HG03103 (cell line): ENCODE data around the gene NELFB.

Source experiments
- ATAC-seq: cut with Tn5 transposase; IDR thresholded peaks from one replicate; pipeline ENCODE4 v1.9.1; 2021; ENCODE audit warnings: low read depth; ENCODE audit not compliant: unreplicated experiment

The NELFB gene

DNA sequence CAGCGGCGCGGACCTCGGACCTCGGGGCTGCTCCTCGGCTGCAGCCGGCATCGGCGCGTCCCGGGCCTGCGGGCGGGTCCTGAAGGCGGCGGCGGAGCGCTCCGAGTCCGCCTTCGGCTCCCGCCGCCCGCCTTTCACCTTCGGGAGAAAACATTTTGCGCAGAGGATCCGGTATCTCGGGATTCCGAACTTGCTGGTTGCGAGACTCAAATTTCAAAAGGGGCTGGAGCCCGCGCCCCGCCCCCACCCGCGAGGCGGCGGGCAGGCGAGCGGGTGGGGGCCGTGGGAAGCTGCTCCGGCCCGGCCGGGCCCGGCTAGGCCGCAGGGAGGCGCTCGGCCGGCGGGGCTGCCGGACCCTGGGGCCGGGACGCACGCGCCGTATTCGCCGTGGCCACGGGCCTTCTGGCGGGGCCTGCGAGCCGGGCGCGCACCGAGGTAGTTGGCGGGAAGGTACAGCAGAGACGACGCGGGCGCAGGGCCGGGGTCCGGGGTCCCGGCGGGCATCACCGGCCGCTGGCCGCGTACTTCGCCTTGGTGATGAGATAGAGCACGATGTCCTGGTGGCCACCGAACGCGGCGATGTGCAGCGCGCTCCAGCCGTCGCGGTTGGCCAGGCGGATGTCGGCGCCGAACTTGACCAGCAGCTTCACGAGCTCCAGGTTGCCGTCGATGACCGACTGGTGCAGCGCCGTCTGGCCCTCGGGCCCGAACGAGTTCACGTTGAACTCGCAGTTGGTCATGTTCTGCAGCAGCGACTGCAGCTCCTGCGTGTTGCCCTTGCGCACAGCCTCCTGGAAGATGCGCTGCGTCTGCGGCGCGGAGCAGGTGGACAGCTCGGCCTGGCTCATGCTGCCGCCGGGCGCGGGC is 46.2 kb downstream of the NELFB start:
- ATAC-seq, result no peak

DNA sequence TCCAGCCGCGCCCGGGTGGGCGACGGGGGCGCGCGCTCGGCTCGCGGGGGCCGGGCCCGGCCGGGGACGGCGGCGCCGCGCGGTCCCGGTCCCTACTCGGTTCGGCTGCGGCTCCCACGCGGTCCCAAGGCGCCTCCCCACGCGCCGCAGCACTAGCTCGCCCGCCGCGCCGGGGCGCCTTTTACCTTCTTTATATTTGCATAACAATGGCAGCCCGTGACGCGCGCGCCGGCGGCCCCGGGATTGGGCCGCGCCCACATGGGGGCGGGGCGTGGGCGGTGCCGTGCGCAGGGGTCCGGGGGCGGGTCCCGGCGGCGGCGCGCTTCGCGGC is 47.0 kb downstream of the NELFB start, which contains the start of gene NRARP:
NRARP (minus strand) TSS at position 154 of the 331 bp plus-strand sequence. CDS start 343 bp downstream, outside the sequence.
- ATAC-seq, result peak; percentile 62

DNA sequence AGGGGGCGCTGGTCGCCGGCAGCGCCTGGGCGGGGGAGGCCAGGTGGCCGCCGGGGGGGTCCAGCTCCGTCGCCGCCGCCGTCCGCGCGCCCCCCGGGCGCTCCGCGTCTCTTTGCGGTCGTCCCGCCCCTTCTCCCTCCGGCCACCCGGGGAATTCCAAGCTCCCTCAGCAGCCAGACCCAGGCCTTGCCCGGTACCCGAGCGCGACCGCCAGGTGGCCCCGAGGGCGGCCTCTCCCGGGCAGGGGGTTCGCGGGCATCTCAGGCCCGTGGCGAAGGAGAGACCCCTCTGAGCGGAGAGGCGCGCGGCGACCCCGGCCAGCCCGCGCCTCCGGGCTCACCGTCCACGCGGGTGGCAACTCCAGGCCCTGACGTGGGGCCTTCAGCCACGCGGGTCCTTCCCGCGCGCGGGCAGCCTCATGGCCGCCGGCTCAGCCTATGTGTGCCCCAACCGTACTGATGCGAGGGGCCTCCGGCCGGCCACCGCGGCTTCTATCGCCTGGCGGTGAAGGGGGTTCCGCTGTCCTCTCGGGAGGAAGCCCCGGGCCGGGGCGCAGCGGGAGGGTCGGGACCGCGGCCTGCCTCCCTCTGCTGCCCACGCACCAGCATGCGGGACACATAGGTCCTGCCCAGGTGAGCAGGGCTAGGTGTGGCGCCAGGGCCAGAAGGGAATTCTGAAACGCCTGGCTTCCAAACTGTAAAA is 47.5 kb downstream of the NELFB start:
- ATAC-seq, result peak; percentile 32

DNA sequence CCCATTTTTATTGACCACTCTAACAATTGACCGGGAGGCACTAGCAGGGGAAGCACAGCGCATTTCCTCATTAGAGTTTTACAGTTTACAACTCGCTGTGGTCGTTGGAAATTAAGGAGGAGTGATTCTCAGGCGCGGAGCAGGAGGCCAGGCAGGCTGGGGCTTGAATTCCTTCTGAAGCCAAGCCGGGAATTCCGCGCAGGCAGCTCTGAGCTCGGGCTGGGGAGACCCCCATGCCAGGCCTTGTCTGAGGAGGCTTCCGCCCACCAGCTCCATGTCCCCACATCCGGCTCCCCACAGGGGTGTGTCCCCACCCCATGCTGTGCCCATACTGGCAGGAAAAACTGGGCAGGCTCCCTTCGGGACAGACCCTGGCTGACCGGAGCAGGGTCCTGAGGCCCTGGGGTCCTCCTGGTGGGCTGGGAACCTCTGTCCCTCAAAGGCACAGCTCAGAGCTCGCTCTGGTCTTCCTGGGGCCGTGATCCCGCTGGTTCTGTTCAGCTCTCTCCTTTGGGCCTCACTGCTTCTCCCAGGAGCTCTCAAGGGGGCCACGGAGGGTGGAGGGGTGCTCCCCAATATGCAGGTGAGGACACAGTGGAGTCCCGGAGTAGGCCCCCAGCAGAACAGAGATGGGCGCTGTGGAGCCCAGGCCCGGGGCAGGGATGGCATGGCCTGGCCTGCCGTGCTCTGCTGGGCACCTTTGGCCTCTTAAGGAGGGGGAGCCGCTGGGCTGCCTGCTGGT is 48.2 kb downstream of the NELFB start:
- no peak for ATAC-seq

DNA sequence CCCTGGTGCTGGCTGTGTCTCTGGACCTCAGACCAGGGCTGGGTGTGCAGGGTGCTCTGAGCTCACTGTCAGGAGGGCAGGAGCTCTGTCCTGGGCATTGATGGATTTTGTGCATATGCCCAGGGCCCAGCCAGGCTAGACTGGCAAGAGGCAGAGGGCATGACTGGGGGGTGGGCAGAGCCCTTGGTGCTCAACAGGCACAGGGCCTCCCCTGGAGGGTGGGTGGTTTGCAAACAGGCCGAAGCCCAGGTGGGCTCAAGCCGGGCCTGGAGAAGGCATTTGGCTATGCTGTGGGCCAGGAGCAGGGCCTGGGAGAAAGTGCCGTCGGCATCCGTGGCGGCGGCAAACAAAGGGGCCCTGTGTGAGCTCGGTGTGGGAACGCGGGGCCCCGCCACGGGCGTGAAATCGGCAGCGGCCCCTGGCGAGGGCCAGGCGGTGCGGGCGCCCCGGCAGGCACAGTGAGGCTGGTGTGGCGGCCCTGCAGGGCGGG is 48.8 kb downstream of the NELFB start:
- no peak for ATAC-seq

DNA sequence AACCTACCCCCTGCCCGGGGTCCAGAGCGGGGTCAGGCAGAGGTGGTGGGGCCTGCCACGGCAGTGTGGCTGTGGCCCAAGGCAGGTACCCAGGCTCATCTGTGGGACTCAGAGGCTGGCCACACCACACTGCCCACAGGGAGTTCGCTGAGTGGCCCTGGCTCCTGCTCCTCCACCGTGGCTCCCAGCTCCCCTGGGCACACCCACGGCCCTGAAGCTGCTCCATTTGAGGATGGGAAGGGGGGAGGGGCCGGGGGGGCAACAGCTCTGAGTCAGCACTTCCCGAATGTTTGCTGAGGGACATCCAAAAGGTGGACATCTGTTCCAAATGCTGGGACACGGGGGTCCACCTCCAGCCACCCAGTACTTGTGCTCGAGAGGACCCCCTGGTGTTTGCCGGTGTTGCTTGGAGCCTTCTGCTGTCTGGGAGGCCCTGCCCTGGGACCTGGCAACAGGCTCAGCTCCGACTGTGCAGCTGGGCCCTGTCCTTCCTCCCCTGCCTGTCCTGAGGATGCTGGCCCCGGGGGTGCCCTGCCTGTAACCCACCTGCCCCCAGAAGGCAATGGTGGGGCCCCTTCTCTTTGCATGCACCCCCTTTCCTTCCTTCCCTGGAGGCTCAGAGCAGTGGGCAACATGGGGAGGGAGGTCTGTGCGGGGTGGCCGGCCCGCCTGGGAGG is 49.4 kb downstream of the NELFB start:
- no peak for ATAC-seq

DNA sequence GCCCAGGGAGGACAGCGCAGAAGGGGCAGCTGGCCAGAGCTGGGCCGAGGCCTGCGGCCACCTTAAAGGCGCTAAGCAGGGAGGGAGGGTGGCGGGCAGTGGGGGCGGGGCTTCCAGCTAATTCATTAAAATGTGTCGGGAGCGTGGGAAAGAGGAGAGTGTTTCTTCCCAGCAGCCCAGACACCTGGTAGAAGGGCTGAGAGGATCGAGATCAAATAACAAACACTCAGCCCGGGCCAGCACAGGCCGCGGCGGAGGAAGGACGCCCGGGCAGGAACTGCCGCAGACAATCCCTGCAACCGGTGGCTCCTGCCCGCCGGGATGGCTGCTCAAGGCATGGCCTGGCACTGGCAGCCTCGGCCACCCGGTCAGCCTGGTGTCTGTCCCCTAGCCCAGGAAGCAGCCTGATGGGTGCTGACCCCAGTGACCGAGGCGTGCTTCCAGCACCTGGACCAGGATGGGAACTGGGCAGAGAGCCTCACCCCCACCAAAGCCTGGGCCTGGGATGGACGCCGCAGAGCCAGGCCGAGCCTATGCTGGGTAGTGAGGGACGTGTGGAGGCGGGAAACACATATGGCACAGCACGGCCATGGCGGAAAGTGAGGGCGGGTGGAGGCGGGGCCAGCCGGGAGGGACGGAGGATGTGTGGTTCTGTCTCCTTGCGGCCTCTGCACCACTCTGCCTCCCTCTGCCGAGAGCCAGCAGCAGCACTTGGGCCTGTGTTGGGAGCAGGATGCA is 50.1 kb downstream of the NELFB start:
- ATAC-seq, result no peak

DNA sequence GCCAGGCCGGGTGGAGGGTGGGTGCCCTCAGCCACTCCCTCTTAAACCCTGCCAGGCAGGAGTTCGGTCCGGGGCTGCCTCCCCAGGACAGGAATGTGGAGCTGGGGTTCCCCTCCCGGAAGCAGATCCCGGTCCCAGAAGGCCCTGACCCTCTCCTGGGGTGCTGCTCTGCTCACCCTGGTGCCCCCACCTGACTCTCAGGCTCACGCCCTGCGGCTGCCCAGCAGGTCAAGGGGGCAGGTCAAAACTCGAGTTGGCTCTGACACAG is 50.6 kb downstream of the NELFB start:
- ATAC-seq, result no peak

DNA sequence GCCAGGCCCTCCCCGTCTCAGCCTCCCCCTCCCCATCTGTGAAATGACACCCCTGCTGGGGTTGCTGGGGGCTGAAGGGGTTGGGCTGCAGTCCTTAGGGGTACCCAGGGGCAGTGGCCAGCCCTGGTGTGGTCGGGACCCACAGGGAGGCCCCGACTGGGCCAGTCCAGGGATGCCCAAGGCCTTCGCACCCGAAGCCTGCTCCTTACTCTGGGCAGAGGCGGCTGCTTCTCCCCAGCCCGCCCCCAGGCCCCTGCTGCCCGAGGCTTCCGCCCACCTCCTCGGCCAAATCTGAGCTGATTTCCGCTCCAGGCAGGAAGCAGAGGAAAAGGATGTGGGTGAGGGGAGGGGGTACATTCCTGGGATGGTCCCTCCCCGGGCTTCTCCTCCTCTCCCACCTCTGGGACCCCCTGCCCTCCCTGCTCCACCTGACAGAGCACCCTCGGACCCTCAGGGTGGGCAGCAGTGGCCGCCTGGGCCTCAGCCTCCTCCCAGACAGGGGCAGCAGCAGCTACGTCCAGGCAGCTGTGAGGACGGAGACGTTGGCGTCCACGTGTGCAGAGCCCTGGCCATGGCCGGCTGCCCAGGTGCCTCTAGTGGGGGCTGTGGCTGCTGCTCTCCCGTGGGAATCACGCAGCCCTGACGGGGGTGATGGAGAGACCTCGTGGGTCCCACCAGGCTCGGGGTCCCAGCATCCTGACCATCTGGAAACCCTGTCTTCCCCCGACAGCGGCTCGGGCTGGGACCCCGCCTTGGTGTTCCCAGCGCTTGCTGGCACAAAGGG is 51.1 kb downstream of the NELFB start:
- no peak for ATAC-seq

DNA sequence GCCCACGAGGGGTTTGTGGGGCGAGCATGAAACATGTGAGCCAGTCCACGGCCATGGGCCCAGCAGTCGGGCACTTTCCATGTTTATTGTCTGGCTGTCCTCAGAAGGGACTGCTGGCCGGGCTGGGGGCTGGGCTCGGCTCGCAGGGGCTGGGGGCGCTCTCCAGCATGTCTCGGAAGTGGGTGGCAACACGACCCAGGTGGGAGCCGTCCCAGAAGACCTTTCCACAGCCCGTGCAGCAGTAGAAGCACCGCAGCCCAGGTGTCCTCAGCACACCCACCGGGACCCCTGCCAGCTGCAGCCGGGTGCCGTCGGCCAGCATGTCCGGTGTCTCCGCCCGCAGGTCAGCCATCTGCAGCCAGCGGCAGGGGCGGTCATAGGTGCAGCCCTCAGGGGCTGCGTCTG is 51.7 kb downstream of the NELFB start:
- no peak for ATAC-seq

DNA sequence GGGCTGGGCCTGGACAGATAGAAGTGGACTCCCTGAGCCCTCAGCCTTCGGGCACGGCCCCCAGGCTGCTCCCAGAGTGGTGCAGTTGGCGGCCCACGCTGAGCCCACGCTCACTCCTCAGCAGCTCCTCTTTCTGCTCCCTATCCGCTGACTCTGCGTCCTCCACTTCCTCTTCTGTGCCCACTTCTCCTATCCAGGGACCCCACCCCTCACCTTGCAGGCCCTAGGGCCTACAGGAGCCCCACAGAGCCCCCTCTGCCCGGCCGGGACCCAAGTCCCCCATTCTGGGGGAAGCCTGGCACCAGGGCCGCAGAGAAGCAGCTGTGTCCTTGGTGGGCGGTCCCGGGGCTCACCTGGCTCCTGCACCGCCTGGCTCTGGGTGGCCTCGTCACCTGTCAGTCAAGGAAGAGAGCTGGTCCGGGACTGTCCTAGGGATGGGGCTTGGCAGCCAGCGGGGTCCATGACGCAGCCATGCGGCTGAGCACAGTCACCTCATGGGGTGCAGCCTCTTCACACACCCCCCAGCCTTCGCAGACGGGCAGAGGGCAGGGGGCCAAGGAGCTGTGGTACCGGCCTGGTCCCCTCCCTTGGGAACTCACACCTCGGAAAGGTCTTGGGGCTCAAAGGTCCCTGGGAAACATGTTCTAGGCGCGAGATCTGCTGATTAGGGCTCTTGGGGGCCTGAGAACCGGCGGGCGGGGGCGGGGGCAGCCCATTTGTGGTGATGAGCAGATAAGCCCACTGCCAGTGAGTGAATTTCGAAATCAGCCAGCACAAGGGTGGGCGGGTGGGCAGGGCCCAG is 52.3 kb downstream of the NELFB start:
- ATAC-seq, result no peak

DNA sequence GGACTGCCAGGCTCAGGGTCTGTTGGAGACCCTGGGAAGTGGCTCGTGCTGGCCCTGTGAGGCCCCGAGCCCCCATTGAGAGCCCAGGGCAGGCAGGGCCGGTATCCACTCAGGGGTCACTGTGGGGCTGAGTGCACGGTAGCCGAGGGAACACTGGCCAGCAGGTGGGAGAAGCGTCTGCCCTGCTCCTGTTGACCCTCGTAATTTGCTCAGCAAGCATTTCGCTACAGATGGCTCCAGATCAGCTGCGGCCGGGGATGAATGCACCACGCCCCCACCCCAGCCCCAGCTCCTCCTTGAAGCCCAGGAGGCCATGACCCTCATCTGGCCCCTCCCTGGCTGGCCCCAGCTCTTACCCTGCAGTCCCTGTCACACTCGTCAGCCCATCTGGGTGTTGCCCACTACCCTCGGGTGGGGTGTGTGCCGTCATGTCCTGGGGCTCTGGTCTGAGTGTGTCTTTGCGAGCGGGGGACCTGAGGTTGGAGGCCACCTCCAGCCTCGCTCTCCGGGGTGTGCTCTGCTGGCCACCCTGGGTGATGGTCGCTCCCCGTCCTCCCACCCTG is 53.0 kb downstream of the NELFB start:
- no peak for ATAC-seq

DNA sequence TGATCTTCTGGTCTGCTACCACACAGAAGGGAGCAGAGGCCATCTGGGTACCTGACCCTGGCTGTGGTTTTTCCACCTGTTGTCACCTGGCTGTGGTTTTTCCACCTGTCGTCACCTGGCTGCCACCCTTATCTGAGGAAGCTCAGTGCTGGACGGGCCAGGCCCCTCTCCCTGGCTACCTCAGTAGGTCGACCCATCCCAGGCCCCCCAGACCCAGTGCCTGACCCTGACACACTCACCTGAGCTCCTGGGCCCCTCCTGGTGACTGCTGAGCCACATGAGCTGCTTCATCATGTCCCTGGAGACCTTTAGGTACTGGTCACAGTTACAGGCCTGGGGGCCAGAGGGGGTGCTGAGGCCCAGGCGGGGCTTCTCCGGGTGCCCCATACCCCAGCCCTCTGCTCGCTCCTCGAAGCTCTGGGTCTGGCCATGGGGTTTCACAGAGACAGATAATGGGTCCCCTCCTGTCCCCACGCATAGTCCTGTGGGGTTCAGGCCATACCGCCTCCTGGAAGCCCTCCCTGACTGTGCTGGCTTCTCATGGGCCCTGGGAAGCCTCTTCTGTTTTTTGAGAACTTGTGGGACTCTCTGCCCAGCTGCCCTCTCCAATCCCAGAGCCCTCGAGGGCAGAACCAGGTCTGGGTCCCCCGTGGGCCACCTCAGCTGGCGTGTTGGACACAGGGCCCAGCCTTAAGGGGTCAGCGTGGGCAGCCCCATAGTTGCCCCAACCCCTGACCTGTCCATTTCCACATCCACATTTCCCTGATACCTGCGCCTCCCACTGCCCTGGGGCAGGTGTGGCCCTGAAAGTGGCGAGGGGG is 54.5 kb downstream of the NELFB start:
- no peak for ATAC-seq

DNA sequence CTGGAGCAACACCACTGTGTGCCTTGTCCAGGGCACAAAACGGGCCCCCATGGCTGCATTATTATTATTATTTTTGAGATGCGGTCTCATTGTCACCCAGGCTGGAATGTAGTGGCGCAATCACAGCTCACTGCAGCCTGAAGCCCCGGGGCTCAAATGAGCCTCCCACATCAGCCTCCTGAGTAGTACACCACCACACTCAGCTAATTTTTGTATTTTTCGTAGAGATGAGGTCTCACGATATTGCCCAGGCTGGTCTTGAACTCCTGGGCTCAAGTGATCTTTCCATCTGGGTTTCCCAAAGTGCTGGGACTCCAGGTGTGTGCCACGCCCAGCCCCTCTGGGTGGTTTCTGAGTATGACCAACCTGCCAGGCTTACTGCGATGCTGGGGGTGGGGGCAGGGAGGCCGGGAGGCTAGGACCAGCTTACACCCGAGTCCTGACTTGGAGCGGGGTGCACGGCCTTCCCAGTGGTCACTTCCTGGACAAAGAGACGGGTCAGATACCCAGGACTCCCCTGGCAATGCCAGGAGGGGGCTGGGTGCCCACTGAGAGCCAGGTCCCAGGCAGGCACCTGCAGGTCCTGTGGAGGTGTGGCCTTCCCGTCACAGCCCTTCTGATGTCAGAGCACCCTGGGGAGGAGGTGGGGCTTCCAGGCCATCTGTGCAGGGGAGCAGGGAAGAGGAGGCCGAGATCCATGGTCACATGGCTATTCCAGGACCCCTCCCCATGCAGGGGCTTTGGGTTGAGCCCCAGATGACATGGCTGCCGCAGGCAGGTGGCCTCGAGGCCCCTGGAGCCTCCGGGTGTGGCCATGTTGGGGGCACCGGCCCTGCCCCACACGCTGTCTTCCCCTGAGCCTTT is 55.3 kb downstream of the NELFB start:
- ATAC-seq, result no peak

DNA sequence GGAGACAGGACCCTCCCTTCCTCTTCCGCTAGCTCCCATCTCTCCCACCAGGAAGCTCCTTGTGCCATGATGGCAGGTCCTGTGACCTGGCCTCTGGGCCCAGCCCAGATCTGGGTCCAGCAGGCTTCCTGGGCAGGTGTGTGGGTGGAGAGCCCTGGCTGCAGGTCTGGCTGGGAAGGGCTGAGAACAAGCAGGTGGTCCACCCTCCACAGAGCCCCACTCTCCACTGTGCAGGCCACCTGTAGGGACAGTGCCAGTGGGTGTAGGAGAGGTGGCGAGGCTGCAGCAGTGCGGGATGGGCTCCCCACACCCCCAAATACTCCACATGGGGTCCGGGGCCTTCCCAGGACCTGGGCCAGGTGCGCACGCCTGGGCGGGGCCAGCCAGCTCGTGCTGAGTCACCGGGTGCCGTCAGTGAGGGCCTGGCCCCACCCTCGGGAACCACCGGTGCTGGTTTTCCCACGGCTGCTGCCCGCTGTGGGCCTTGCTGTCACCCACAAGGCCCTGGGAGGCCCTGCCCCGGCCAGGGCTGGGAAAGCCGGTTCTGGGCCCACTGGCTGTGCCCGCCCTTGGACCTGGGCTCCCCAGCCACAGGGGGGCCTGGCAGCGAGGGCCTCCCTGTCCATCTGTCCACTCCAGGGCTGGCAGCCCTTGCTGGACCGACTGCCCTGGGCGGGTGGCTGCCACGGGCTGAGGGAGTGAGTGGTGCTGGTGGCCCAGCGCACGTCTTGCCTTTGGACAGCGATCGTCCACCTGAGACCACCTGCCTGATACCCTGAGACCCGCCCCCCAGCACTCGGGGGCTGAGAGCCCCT is 56.3 kb downstream of the NELFB start:
- no peak for ATAC-seq
